ENCODE results near the gene HPDL. TPM values are rescaled to one million over a fixed set of nuclear protein-coding genes. Genes with fewer than 3 reads are reported as not detected.

HPDL gene
- polyA plus RNA-seq, 2 of the 4 experiments (the other 2 are of a cell fraction): 0.80 to 2.8 TPM

- ChIA-PET CTCF (interaction anchor here (0.5 to 17.3 kb wide), 17 partner anchors 9 to 507 kb away, joined by 3 to 488 read pairs (median 3); partner anchors contain the start of genes HECTD3 and UROD), POLR2A (interaction anchor here (1.0 kb wide), 1 partner anchor 286 kb away, joined by 4 read pairs; no protein-coding TSS in a partner anchor)
- H3K9me3 ChIP-seq: no peaks in the 10 kb centered on the region
- H3K4me2 ChIP-seq: no peak overlapping the region
- ATAC-seq (no peak), DNase-seq (ENCODE audit: low read depth in 1 of 2, low spot score in 1 of 2) (no peak), FAIRE-seq (no peak)
- TF ChIP-seq MAZ (IDR thresholded peaks at IDR 0.05; ENCODE audit: borderline replicate concordance, low read depth, low read length) (no peak), HMGXB4 (CRISPR knock-in tag; IDR thresholded peaks at IDR 0.05; ENCODE audit: borderline replicate concordance) (no peak), RAD21 (conservative IDR thresholded peaks at IDR 0.05 in 1 of 2, IDR thresholded peaks at IDR 0.05 in 1 of 2) (no peak), BHLHE40 (IDR thresholded peaks at IDR 0.05; ENCODE audit: low read depth, low read length) (no peak), EHF (CRISPR knock-in tag; IDR thresholded peaks at IDR 0.05) (no peak), RCOR1 (IDR thresholded peaks at IDR 0.05; ENCODE audit: low read depth, low read length) (no peak)
- H3K27ac ChIP-seq: no peak overlapping the region
- no peak overlapping the region for H3K4me3 ChIP-seq
- peaks cover 7% of the 10 kb centered on the region for H3K4me1 ChIP-seq
- 22% methylated on average over 2 of the region's 2 CpGs for WGBS (ENCODE audit: missing lambda C conversion rate)
These were observed 26.1 kb upstream of the HPDL start for GRCh38 chr1:45300669-45300997.

- TF ChIP-seq FOSL2 (IDR thresholded peaks at IDR 0.05) (no peak), FOSL2 (CRISPR knock-in tag; IDR thresholded peaks at IDR 0.05) (no peak), NPAS2 (CRISPR knock-in tag; IDR thresholded peaks at IDR 0.05; ENCODE audit: borderline replicate concordance) (no peak)
- POLR2A ChIA-PET: interaction anchor here (0.7 to 2.6 kb wide), 6 partner anchors 34 to 291 kb away, joined by 3 to 57 read pairs (median 6); partner anchors contain the start of genes HECTD3, PRDX1 and UROD
- WGBS (ENCODE audit: missing lambda C conversion rate): 93% methylated on average over 16 of the region's 16 CpGs
- Histone ChIP-seq H3K9me3 (no peaks in the 10 kb centered on the region), H3K4me1 (peaks cover 7% of the 10 kb centered on the region), H3K27ac (peak overlapping the region; percentile 83 to 95), H3K4me3 (peak overlapping the region; percentile 64), H3K4me2 (peak overlapping the region; percentile 81)
- ATAC-seq: no peak
- FAIRE-seq: no peak
- CTCF ChIA-PET: interaction anchor here (0.6 to 17.3 kb wide), 8 partner anchors 11 to 498 kb away, joined by 3 to 488 read pairs (median 4); partner anchors contain the start of genes HECTD3 and UROD
- no peak for DNase-seq (ENCODE audit: low read depth in 1 of 2, low spot score in 1 of 2)
These were observed 24.1 kb upstream of the HPDL start for GRCh38 chr1:45302505-45303150.

- peak overlapping the region; percentile 64 for H3K4me3 ChIP-seq
- H3K27ac ChIP-seq: peak overlapping the region; percentile 94 to 99
- peak overlapping the region; percentile 83 for H3K4me2 ChIP-seq
- POLR2A ChIA-PET: interaction anchor here (0.6 to 2.6 kb wide), 44 partner anchors 8 to 582 kb away, joined by 3 to 57 read pairs (median 4); partner anchors contain the start of genes AKR1A1, EIF2B3, HECTD3 and HPDL
- ATAC-seq (peak; percentile 94 to 95), FAIRE-seq (no peak), DNase-seq (ENCODE audit: low read depth in 1 of 2, low spot score in 1 of 2) (peak; percentile 87 to 95)
- CTCF ChIA-PET: interaction anchor here (0.6 to 17.3 kb wide), 19 partner anchors 9 to 516 kb away, joined by 3 to 488 read pairs (median 3); partner anchors contain the start of genes EIF2B3, HECTD3, HPDL and TOE1
- H3K9me3 ChIP-seq: no peaks in the 10 kb centered on the region
- peaks cover 7% of the 10 kb centered on the region for H3K4me1 ChIP-seq
- WGBS (ENCODE audit: missing lambda C conversion rate): 2% methylated on average over 23 of the region's 68 CpGs
- TF ChIP-seq EHMT2 (IDR thresholded peaks at IDR 0.05; ENCODE audit: low read depth): no peak
- no peak for TF ChIP-seq ELK1 (IDR thresholded peaks at IDR 0.05; ENCODE audit: low read depth, low read length)
- TF ChIP-seq CBX2 (IDR thresholded peaks at IDR 0.05; ENCODE audit: borderline replicate concordance, low read depth): no peak
- TF ChIP-seq PHF8 (IDR thresholded peaks at IDR 0.05; ENCODE audit: borderline replicate concordance, low read depth): peak; percentile 67; the same call in 1 of the 2 replicates
- peak; percentile 77 for TF ChIP-seq SMC3 (IDR thresholded peaks at IDR 0.05)
- TF ChIP-seq CTCF (IDR thresholded peaks at IDR 0.05): peak; percentile 76
- TF ChIP-seq CEBPB (IDR thresholded peaks at IDR 0.05): peak in 1 of 2 experiments; percentile 43; a peak in 2 of 4 replicates
- peak; percentile 66 to 77 for TF ChIP-seq RAD21 (conservative IDR thresholded peaks at IDR 0.05 in 1 of 2, IDR thresholded peaks at IDR 0.05 in 1 of 2)
- TF ChIP-seq REST (IDR thresholded peaks at IDR 0.05): no peak
- TF ChIP-seq BCL3 (IDR thresholded peaks at IDR 0.05): peak; percentile 60; the same call in 1 of the 3 replicates
- no peak for TF ChIP-seq HDAC2 (IDR thresholded peaks at IDR 0.05)
These were observed 23.0 kb upstream of the HPDL start for GRCh38 chr1:45303520-45304310.
